Spleen (tissue), 11 donors: ENCODE measurements around the gene PPM1L. TPM values are rescaled to one million over a fixed set of nuclear protein-coding genes. Genes with fewer than 3 reads are reported as not detected.

Experiments used
- DNase-seq: peaks from one replicate; pipeline ENCODE4 v3.0.0-alpha.2; 2020
- H3K27ac ChIP-seq, 8 donors: fragments of 200-600 bp; sonication (generic) in 7 of 8; 1 replicate in 4 of 8; 2 replicates in 4 of 8; pipeline versions ENCODE4 v1.5.0 to v1.8.0; 2016 to 2021; ENCODE audit warnings: inconsistent platforms in 4 of 8, mild to moderate bottlenecking in 4 of 8, moderate library complexity in 1 of 8
- H3K27me3 ChIP-seq, 7 donors: fragments of 200-600 bp; sonication (generic) in 6 of 7; replicated peaks in 1 of 7; 1 replicate in 4 of 7; 2 replicates in 3 of 7; pipeline versions ENCODE4 v1.5.0 to v1.8.0; 2016 to 2021; ENCODE audit warnings: inconsistent platforms in 3 of 7, mild to moderate bottlenecking in 1 of 7
- H3K36me3 ChIP-seq, 6 donors: fragments of 200-600 bp; sonication (generic) in 5 of 6; 1 replicate in 4 of 6; 2 replicates in 2 of 6; pipeline versions ENCODE4 v1.5.0 to v1.8.0; 2016 to 2021; ENCODE audit warnings: inconsistent platforms in 2 of 6
- H3K4me1 ChIP-seq, 6 donors: fragments of 200-600 bp; sonication (generic) in 5 of 6; 1 replicate in 3 of 6; 2 replicates in 3 of 6; pipeline versions ENCODE4 v1.5.0 to v1.8.0; 2016 to 2021; ENCODE audit warnings: inconsistent platforms in 3 of 6
- H3K4me3 ChIP-seq, 8 donors: fragments of 200-600 bp; sonication (generic) in 7 of 8; 1 replicate in 4 of 8; 2 replicates in 4 of 8; pipeline versions ENCODE4 v1.5.0 to v1.8.0; 2016 to 2021; ENCODE audit warnings: inconsistent platforms in 4 of 8, mild to moderate bottlenecking in 4 of 8, moderate library complexity in 2 of 8
- H3K9me3 ChIP-seq, 8 donors: fragments of 200-600 bp; sonication (generic) in 7 of 8; 1 replicate in 4 of 8; 2 replicates in 4 of 8; pipeline versions ENCODE4 v1.5.0 to v1.8.0; 2016 to 2021; ENCODE audit warnings: inconsistent platforms in 4 of 8
- CTCF ChIP-seq, 11 experiments: fragments of 200-600 bp in 7 of 11; fragments of 450-650 bp in 4 of 11; sonication (generic) in 4 of 11; IDR thresholded peaks in 8 of 11; conservative IDR thresholded peaks in 3 of 11; 1 replicate in 7 of 11; 2 replicates in 4 of 11; pipeline versions ENCODE4 v1.4.0 to v1.8.0; 2016 to 2021; ENCODE audit warnings: antibody characterized with exemption in 11 of 11, inconsistent platforms in 4 of 11, mild to moderate bottlenecking in 1 of 11
- POLR2A ChIP-seq, 3 donors: fragments of 450-650 bp; IDR thresholded peaks; one replicate each; pipeline ENCODE4 v1.5.1; 2017; ENCODE audit warnings: antibody characterized with exemption in 3 of 3, mild to moderate bottlenecking in 1 of 3
- POLR2AphosphoS5 ChIP-seq, 3 donors: sonication (generic); formaldehyde crosslinking; IDR thresholded peaks; one replicate each; pipeline ENCODE4 v1.5.1; 2017; ENCODE audit warnings: antibody characterized with exemption in 3 of 3
- WGBS, 5 donors: extraction: QIAGEN DNeasy Blood & Tissue Kit in 3 of 5; methylation state at CpG; one replicate each; pipeline versions ENCODE4 v1.1.5 to v1.1.7; 2013 to 2018; 5-methylcytosine and 5-hydroxymethylcytosine counted together
- intact Hi-C: fragments of 100-400 bp; cut with DNase I; formaldehyde crosslinking; loops from one replicate; pipeline ENCODE4 v1.15.0; 2023; ENCODE audit warnings: low total_unique reads
- polyA plus RNA-seq, 3 donors: library from polyadenylated mRNA; stranded (reverse); fragments of 200-250 nt; gene quantifications; one replicate each; pipeline ENCODE4 v1.2.1, GENCODE V29; 2013
- total RNA-seq, 7 donors: library from RNA; depleted of rRNA in 3 of 7; stranded (reverse); fragments of >200 nt in 3 of 7; fragmentation: NEBNext Ultra II Directional in 4 of 7; extraction: Animal tissue kit (Norgen Biotek cat#: 25700) in 4 of 7; gene quantifications; one replicate each; pipeline versions ENCODE4 v1.1.0 to v1.2.1, GENCODE V29; 2016 to 2021
- donor health status: healthy with polysubstance abuse.
- donor health status: DM: no; HTN: no; CAD: no; lungs with moderate emphysema.
- donor health status: DM: no; HTN: no; CAD: no.
- donor health status: Bipolar disorder and iron deficiency.
- donor health status: healthy.
- donor health status: DM: no; HTN: no; CAD: no.
- donor health status: DM: yes; HTN: yes; CAD: no.

PPM1L gene
- total and polyA plus RNA-seq, 10 donors = 0.63 to 16.7 (median 12.2) TPM

- no peak overlapping the region for H3K27ac ChIP-seq
- H3K36me3 ChIP-seq = no peaks in the 10 kb centered on the region
- no peaks in the 10 kb centered on the region for H3K27me3 ChIP-seq
- H3K9me3 ChIP-seq = no peaks in the 10 kb centered on the region
- H3K4me1 ChIP-seq = no peaks in the 10 kb centered on the region
- 84 to 94% (median 88%) methylated on average over 2 of the region's 2 CpGs for WGBS, 5 donors
- no peak for DNase-seq
- no peak for TF ChIP-seq POLR2A (IDR thresholded peaks at IDR 0.05)
- TF ChIP-seq CTCF (IDR thresholded peaks at IDR 0.05 in 8 of 11, conservative IDR thresholded peaks at IDR 0.05 in 3 of 11) = no peak
- TF ChIP-seq POLR2AphosphoS5 (IDR thresholded peaks at IDR 0.05) = no peak
- intact Hi-C loops = no loop called here
- H3K4me3 ChIP-seq = no peak overlapping the region
Observed at GRCh38 chr3:160857476-160858119, 101.6 kb downstream of the PPM1L start.

- H3K9me3 ChIP-seq = no peaks in the 10 kb centered on the region
- H3K27ac ChIP-seq = no peak overlapping the region
- intact Hi-C loops = no loop called here
- no peaks in the 10 kb centered on the region for H3K36me3 ChIP-seq
- no peak for DNase-seq
- no peaks in the 10 kb centered on the region for H3K27me3 ChIP-seq
- no peak overlapping the region for H3K4me3 ChIP-seq
- WGBS, 5 donors = 38 to 63% (median 50%) methylated on average over 1 of the region's 1 CpG
- TF ChIP-seq POLR2A (IDR thresholded peaks at IDR 0.05) (no peak), CTCF (IDR thresholded peaks at IDR 0.05 in 8 of 11, conservative IDR thresholded peaks at IDR 0.05 in 3 of 11) (no peak), POLR2AphosphoS5 (IDR thresholded peaks at IDR 0.05) (no peak)
- H3K4me1 ChIP-seq = no peaks in the 10 kb centered on the region
Observed at GRCh38 chr3:160860346-160860745, 104.3 kb downstream of the PPM1L start.

DNA sequence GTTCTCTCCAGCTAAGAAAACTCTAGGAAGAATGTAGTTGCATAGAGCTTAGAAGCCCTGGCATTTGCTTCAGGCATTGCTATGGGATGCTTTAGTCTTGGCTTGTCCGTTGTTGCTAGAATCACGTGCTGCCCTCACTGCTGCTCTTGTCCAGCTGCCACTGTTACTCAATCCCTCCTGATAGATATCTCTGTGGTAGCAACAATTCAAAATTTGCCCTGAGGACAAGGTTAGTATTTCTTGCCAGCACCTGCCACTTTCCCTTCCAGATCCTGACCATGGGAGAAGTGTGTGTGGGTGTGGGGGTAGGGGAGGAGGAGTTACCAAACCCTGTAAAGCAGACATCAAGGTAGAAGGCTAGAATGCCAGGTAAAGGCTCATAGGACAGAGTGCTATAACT lies 113.8 kb downstream of the PPM1L start:
- H3K36me3 ChIP-seq = no peaks in the 10 kb centered on the region
- no peaks in the 10 kb centered on the region for H3K9me3 ChIP-seq
- TF ChIP-seq POLR2AphosphoS5 (IDR thresholded peaks at IDR 0.05) (no peak), POLR2A (IDR thresholded peaks at IDR 0.05) (no peak), CTCF (IDR thresholded peaks at IDR 0.05 in 8 of 11, conservative IDR thresholded peaks at IDR 0.05 in 3 of 11) (no peak)
- H3K27me3 ChIP-seq = no peaks in the 10 kb centered on the region
- no peak overlapping the region for H3K27ac ChIP-seq
- WGBS, 5 donors = 77 to 91% (median 83%) methylated on average over 2 of the region's 2 CpGs
- H3K4me3 ChIP-seq = no peak overlapping the region
- DNase-seq = no peak
- intact Hi-C loops = no loop called here
- no peaks in the 10 kb centered on the region for H3K4me1 ChIP-seq

- Histone ChIP-seq H3K36me3 (no peaks in the 10 kb centered on the region), H3K4me1 (no peaks in the 10 kb centered on the region), H3K27ac (no peak overlapping the region), H3K4me3 (no peak overlapping the region), H3K27me3 (no peaks in the 10 kb centered on the region), H3K9me3 (no peaks in the 10 kb centered on the region)
- 70 to 84% (median 79%) methylated on average over 4 of the region's 4 CpGs for WGBS, 5 donors
- DNase-seq = no peak
- no peak for TF ChIP-seq POLR2AphosphoS5 (IDR thresholded peaks at IDR 0.05)
- TF ChIP-seq CTCF (IDR thresholded peaks at IDR 0.05 in 8 of 11, conservative IDR thresholded peaks at IDR 0.05 in 3 of 11) = no peak
- TF ChIP-seq POLR2A (IDR thresholded peaks at IDR 0.05) = no peak
- intact Hi-C loops = no loop called here
Observed at GRCh38 chr3:160870327-160870726, 114.3 kb downstream of the PPM1L start.
